Astrocyte (in vitro differentiated cells and primary cell): ENCODE results near the gene BTBD16. TPM values are rescaled to one million over a fixed set of nuclear protein-coding genes. Genes with fewer than 3 reads are reported as not detected.

ENCODE experiments used
- DNase-seq: peaks from one replicate; pipeline ENCODE4 v3.0.0-alpha.2; 2010; ENCODE audit warnings: low read depth
- FAIRE-seq: peaks from 2 replicates; lab custom pipeline; 2011; peaks lifted over from hg19 to GRCh38; lab: Jason Lieb, UNC
- H2AFZ ChIP-seq: 2 replicates; pipeline ENCODE4 v1.6.0; 2012; ENCODE audit warnings: low read depth, low read length, inconsistent platforms
- H3K27ac ChIP-seq: 2 replicates; pipeline ENCODE4 v1.5.1; 2011; ENCODE audit warnings: low read depth, low read length, inconsistent platforms
- H3K27me3 ChIP-seq: 2 replicates; pipeline ENCODE4 v1.6.0; 2011; ENCODE audit warnings: low read length, inconsistent platforms; ENCODE audit not compliant: insufficient read depth
- H3K36me3 ChIP-seq: 2 replicates; pipeline ENCODE4 v1.5.1; 2011; ENCODE audit warnings: low read length, inconsistent platforms; ENCODE audit not compliant: insufficient read depth
- H3K4me1 ChIP-seq: 2 replicates; pipeline ENCODE4 v1.5.1; 2011; ENCODE audit warnings: low read length, inconsistent platforms; ENCODE audit not compliant: insufficient read depth
- H3K4me2 ChIP-seq: 2 replicates; pipeline ENCODE4 v1.6.0; 2012; ENCODE audit warnings: low read length, inconsistent platforms
- H3K4me3 ChIP-seq: 2 replicates; pipeline ENCODE4 v1.5.1; 2011; ENCODE audit warnings: low read depth, mild to moderate bottlenecking, low read length, inconsistent platforms; ENCODE audit not compliant: insufficient read depth
- H3K79me2 ChIP-seq: 2 replicates; pipeline ENCODE4 v1.6.0; 2012; ENCODE audit warnings: mild to moderate bottlenecking, low read length, inconsistent platforms; ENCODE audit not compliant: insufficient read depth
- H3K9ac ChIP-seq: 2 replicates; pipeline ENCODE4 v1.6.0; 2012; ENCODE audit warnings: mild to moderate bottlenecking, low read length, inconsistent platforms
- H3K9me3 ChIP-seq: 2 replicates; pipeline ENCODE4 v1.5.1; 2012; ENCODE audit warnings: low read depth, mild to moderate bottlenecking, low read length, inconsistent platforms; ENCODE audit not compliant: insufficient read depth
- H4K20me1 ChIP-seq: 2 replicates; pipeline ENCODE4 v1.6.0; 2012; ENCODE audit warnings: low read length, inconsistent platforms; ENCODE audit not compliant: insufficient read depth
- H3K27ac Mint-ChIP-seq: one replicate; pipeline ENCODE4 v1.8.0; 2021; ENCODE audit warnings: mild to moderate bottlenecking, mixed read lengths; ENCODE audit not compliant: unreplicated experiment
- H3K27me3 Mint-ChIP-seq: one replicate; pipeline ENCODE4 v1.8.0; 2021; ENCODE audit warnings: low read depth, mixed read lengths; ENCODE audit not compliant: unreplicated experiment
- H3K36me3 Mint-ChIP-seq: one replicate; pipeline ENCODE4 v1.8.0; 2021; ENCODE audit warnings: low read depth, mixed read lengths; ENCODE audit not compliant: unreplicated experiment
- H3K4me1 Mint-ChIP-seq: one replicate; pipeline ENCODE4 v1.8.0; 2021; ENCODE audit warnings: low read depth, mixed read lengths; ENCODE audit not compliant: unreplicated experiment
- H3K4me3 Mint-ChIP-seq: one replicate; pipeline ENCODE4 v1.8.0; 2021; ENCODE audit warnings: mild to moderate bottlenecking, moderate library complexity, mixed read lengths; ENCODE audit not compliant: unreplicated experiment
- H3K9me3 Mint-ChIP-seq: one replicate; pipeline ENCODE4 v1.8.0; 2021; ENCODE audit warnings: mild to moderate bottlenecking, mixed read lengths; ENCODE audit not compliant: unreplicated experiment
- CTCF ChIP-seq: IDR thresholded peaks from 2 replicates; pipeline ENCODE4 v1.5.1; 2011; ENCODE audit warnings: low read depth, mild to moderate bottlenecking, inconsistent platforms, low read length, moderate library complexity; ENCODE audit not compliant: insufficient read depth
- EZH2 ChIP-seq: IDR thresholded peaks from 2 replicates; pipeline ENCODE4 v1.6.1; 2012; ENCODE audit warnings: mild to moderate bottlenecking, low read length, inconsistent platforms; ENCODE audit not compliant: insufficient read depth
- total RNA-seq: library from RNA; stranded (reverse); gene quantifications from 2 replicates; pipeline ENCODE4 v1.2.1, GENCODE V29; 2021

The BTBD16 gene
- total RNA-seq, 1 donor from 2014 or later = not detected

GRCh38 chr10:122349758-122350369, 78.8 kb downstream of the BTBD16 start:
- Mint-ChIP-seq H3K27me3 (peaks cover 11% of the 10 kb centered on the region), H3K4me3 (no peak overlapping the region), H3K27ac (no peak overlapping the region), H3K9me3 (peaks cover 8% of the 10 kb centered on the region), H3K36me3 (no peaks in the 10 kb centered on the region), H3K4me1 (peaks cover 4% of the 10 kb centered on the region)
- FAIRE-seq (no peak), DNase-seq (no peak)
- Histone ChIP-seq H3K4me3 (no peak overlapping the region), H3K27me3 (peaks cover 2% of the 10 kb centered on the region), H4K20me1 (no peaks in the 10 kb centered on the region), H3K27ac (no peak overlapping the region), H3K4me2 (no peak overlapping the region), H3K79me2 (no peaks in the 10 kb centered on the region), H3K9ac (no peak overlapping the region), H3K4me1 (peaks cover under 1% of the 10 kb centered on the region), H3K36me3 (no peaks in the 10 kb centered on the region), H3K9me3 (peaks cover 4% of the 10 kb centered on the region), H2AFZ (no peak overlapping the region)
- TF ChIP-seq CTCF = no peak
- no peak for TF ChIP-seq EZH2

- peaks cover 11% of the 10 kb centered on the region for H3K27me3 Mint-ChIP-seq
- no peak for FAIRE-seq
Observed at GRCh38 chr10:122350893-122351292, 79.8 kb downstream of the BTBD16 start.

More at GRCh38 chr10:122350893-122351292, 79.8 kb downstream of the BTBD16 start:
- H4K20me1 ChIP-seq = no peaks in the 10 kb centered on the region
- H3K4me3 Mint-ChIP-seq = no peak overlapping the region
- H3K27ac ChIP-seq = no peak overlapping the region
- no peak overlapping the region for H3K4me3 ChIP-seq
- no peaks in the 10 kb centered on the region for H3K36me3 Mint-ChIP-seq
- H3K27me3 ChIP-seq = peaks cover 2% of the 10 kb centered on the region
- H3K79me2 ChIP-seq = no peaks in the 10 kb centered on the region
- no peak overlapping the region for H2AFZ ChIP-seq
- TF ChIP-seq EZH2 (no peak), CTCF (no peak)
- no peak for DNase-seq
- peaks cover 4% of the 10 kb centered on the region for H3K9me3 ChIP-seq
- H3K27ac Mint-ChIP-seq = no peak overlapping the region
- H3K36me3 ChIP-seq = no peaks in the 10 kb centered on the region
- no peak overlapping the region for H3K9ac ChIP-seq
- H3K4me1 Mint-ChIP-seq = no peaks in the 10 kb centered on the region
- no peaks in the 10 kb centered on the region for H3K4me1 ChIP-seq
- H3K9me3 Mint-ChIP-seq = peaks cover 8% of the 10 kb centered on the region
- no peak overlapping the region for H3K4me2 ChIP-seq
